ENCODE measurements around the gene GRK5. TPM values are rescaled to one million over a fixed set of nuclear protein-coding genes. Genes with fewer than 3 reads are reported as not detected.
"Not testable (repeated sequence)": the region's sequence is repeated elsewhere in the genome, so short reads cannot be mapped to it uniquely, and the experiment has no call there.

GRK5 gene
- total RNA-seq, 1 experiment from 2014 or later = 2.9 TPM

- DNase-seq (ENCODE audit: low read depth) = no peak
These were observed 67.2 kb downstream of the GRK5 start for GRCh38 chr10:119274519-119275045.

GRCh38 chr10:119275085-119275484 lies 67.7 kb downstream of the GRK5 start:
- DNase-seq (ENCODE audit: low read depth) = no peak

- DNase-seq (ENCODE audit: low read depth) = not testable (repeated sequence)
These were observed 68.8 kb downstream of the GRK5 start for GRCh38 chr10:119276194-119276593.

- DNase-seq (ENCODE audit: low read depth) = no peak
These were observed 70.8 kb downstream of the GRK5 start for GRCh38 chr10:119278126-119278709.

GRCh38 chr10:119279441-119279840 lies 72.1 kb downstream of the GRK5 start:
- no peak for DNase-seq (ENCODE audit: low read depth)

DNA sequence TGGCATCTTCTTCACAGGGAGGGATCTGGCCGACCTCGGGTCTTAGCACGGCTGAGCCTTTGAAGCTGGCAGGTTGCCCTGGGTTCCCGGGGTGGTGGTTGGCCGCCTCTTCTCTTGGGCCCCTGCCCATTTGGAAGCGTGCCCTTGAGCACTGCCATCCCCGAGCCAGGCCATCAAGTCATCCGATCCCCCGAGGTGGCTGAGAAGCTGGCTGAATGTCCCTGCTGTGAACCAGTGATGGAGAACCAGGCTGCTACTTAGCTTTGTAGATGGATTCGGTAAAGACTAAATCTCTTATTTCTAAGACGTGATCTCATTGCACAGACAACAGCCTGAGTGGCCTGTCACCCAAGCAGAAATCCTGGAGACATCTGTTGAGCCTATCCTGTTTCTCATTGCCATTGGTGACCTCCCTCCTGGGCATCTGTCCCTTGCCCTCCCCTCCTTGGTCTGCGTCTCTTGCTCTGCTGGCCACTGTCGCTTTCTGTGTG lies 74.3 kb downstream of the GRK5 start:
- DNase-seq (ENCODE audit: low read depth) = peak; percentile 58

DNA sequence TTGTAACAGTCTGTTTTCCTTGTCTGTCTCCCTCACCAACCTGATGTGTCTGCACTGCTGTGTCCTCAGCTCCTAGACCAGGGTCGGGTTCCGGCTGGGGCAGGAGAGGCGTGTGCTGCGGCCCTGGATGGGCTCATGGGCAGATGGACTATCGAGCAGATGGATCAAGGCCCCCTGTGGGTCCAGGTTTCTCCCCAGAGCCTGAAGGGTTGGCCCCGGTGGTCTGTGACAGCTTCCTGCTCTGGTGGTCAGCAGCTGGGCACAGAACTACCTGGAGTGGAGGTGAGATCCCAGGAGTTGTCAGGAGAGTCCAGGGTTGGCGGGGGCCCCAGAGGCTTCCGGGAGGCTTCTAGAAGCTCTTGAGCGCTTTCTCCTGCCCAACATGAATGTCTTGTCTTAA lies 75.1 kb downstream of the GRK5 start:
- no peak for DNase-seq (ENCODE audit: low read depth)

- no peak for DNase-seq (ENCODE audit: low read depth)
These were observed 76.0 kb downstream of the GRK5 start for GRCh38 chr10:119283387-119283786.

GRCh38 chr10:119283818-119284217 lies 76.4 kb downstream of the GRK5 start:
- DNase-seq (ENCODE audit: low read depth) = no peak

DNA sequence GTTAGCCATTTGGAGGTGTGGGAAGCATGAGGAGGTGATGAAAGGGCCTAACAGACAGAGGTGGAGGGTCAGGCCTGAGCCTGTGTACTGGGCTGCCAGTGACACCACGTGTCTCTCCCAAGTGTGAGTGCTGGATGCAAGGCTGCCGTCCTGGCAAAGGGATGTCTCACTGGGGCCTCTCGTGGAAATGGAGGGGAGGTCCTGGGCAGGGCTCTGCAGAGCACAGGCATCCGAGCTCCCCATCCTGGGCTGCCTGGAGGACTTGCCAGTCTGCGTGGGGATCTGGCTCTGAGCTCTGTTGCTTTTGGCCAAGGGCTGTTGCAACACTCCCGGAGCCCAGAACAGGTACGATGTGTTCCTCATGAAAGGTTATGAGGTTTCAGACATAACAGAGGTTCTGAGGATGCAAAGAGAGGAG lies 77.3 kb downstream of the GRK5 start:
- no peak for DNase-seq (ENCODE audit: low read depth)

DNA sequence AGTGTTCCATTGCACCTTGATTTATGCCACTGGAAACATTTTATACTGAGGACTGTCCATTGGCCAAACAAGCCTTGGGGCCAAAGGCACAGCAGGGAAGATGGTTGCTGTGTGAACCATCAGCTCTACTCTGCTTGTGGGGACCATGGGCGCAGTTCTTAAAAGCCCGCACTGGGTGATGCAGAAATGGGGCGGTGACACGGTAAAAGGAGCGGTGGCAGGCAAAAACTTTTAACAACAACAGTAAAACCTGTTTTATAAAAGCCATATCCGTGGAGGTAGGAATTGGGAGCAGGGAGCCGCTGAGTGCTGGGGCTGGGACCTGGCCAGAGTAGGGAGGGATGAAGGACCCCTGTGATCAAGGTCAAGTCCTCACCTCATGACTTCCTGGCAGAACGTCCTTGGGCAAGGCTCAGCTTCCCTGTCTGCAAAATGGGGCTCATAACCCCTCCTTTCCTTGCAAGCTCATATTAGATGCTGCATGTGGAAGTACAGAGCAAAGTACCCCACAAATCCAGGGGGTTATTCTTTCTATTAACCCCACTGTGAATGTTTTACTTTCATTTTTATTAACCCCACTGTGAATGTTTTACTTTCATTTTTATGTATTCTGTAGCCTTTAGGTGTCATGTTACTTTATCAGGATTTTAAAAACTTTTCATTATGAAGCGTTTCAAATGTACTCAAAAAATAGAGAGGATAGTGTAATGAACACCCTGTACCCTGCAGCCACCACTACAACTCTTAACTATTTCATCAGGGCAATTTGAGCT lies 78.3 kb downstream of the GRK5 start:
- DNase-seq (ENCODE audit: low read depth) = no peak

DNA sequence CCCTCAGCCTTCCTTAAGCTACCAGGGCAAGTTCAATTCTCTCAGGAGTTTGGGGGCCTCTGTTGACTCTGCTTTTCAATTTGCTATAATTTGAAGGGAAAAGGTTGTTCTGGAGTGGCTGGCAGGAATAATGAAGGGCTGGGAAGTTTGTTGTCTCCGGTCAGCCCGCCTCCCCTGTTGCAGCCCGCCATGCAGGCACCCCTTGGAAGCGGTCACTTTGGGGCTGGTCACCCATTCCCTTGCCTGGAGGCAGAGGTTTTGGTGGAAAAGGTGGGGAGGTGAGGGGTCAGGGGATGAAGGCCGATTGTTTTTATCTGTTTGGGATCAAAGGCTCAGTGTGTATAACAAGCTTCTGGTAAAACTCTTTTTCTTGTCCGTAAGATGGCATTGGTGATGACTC lies 79.1 kb downstream of the GRK5 start:
- no peak for DNase-seq (ENCODE audit: low read depth)

DNA sequence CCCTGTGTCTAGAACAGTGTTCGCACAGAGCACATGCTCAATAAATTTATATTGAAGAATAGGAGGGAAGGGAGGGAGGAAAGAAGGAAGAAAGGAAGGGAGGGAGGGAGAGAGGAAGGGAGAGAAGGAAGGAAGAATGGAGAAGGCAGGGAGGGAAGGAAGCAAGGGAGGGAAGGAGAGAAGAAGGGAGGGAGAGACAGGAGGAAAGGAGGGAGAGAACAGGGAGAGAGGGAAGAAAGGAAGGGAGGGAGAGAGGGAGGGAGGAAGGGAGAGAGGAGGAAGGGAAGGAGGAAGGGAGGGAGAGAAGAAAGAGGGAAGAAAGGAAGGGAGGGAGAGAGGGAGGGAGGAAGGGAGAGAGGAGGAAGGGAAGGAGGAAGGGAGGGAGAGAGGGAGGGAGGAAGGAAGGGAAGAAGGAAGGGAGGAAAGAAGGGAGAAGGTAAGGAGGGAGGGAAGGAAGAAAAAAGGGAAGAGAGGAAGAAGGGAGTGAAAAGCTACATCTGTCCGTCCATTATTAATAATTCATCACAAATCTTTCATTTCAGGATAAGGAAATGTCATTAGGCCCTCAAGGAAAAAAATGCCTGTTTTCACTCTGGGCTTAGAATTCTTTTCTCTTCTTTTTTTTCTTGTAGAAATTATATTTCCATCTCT lies 79.7 kb downstream of the GRK5 start:
- DNase-seq (ENCODE audit: low read depth) = no peak

DNA sequence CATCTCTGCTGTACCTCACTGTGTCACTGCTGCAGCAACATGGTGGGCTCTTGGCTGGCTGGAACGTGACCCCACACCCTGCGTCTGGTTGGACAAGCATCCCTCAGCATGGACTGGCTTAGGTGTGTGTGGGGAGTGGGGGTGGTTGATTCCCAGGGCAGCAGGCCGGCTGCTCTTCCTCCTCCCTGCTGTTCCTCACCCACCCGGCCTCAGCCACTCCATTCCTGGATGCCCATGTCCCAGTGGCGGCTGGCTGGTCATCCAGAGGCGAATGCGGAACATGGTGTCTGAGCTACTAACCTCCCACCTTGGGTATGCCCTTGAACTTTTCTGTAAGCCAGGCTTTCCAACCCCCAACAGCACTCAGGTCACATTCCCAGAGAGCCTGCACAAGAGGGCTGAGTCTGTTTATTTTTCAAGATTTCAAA lies 81.2 kb downstream of the GRK5 start:
- no peak for DNase-seq (ENCODE audit: low read depth)

- DNase-seq (ENCODE audit: low read depth) = no peak
These were observed 82.0 kb downstream of the GRK5 start for GRCh38 chr10:119289227-119289920.

DNA sequence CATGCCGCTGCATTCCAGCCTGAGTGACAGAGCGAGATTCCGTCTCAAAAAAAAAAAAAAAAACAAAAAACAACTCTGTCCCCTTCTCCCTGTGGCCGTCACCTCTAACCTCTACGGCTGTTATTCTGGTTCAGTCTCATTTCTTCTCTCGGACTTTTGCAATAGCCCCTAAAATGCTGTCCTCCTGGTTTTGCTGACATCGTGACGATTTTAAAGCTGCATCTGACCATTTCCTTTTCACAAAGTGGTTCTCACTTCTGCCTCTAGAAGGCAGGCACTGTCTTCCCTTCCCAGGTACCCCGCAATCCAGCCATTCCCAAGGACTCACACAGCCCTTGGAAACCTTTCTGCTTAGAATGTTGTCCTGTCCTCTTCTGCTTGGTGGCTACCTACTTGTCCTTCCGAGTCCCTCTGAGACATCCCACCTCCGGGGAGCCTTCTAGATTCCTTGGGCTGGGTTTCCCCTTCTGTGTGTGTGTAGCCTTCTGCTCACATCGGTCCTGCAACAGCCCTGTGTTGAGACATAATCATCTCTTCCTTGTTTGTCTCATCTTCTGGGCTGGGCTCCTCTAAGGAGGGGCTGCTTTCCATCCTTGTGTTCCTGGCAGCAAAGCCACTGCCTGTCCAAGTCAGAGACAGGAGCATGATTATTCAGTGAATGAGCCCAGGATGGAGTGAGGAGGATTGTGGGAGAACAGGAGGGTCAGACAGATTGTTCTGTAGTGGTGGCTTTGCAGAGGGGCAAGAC lies 83.1 kb downstream of the GRK5 start:
- no peak for DNase-seq (ENCODE audit: low read depth)

- peak; percentile 9 for DNase-seq (ENCODE audit: low read depth)
These were observed 84.0 kb downstream of the GRK5 start for GRCh38 chr10:119291223-119291900.

- DNase-seq (ENCODE audit: low read depth) = no peak
These were observed 85.8 kb downstream of the GRK5 start for GRCh38 chr10:119292968-119293760.

DNA sequence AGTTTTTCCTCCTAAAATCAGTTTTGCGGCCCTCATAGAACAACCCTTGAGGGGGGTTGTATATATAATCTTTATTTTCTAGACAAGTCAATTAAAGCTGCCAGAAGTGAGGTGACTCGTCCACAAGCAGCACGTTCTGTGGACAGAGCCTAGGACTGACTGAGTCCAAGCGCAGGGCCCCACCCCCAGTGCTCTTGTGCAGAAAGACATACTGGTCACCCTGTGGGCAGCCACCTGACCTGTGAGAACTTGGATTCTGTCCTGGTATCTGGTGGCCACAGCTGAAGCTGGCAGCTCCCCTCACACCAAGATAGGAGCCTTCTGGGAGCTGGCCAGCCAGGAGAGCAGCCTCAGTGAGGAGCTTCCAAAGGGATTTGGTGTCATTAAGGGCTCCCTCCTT lies 89.3 kb downstream of the GRK5 start:
- peak; percentile 29 for DNase-seq (ENCODE audit: low read depth)

Measured in RPMI7951 (cell line).